ENCODE results near the gene FNBP1L.
A peak's percentile ranks its signal among the peaks of the same experiment; 100 is the strongest.

Gene FNBP1L

GRCh38 chr1:93574511-93574910 is 126.6 kb downstream of the FNBP1L start:
- Mint-ChIP-seq H3K4me1 (peaks cover 50% of the 10 kb centered on the region), H3K4me3 (no peak overlapping the region), H3K9me3 (no peaks in the 10 kb centered on the region), H3K36me3 (ENCODE audit: low read depth) (peaks cover 32% of the 10 kb centered on the region), H3K27me3 (ENCODE audit: low read depth, poor library complexity) (no peaks in the 10 kb centered on the region), H3K27ac (peak overlapping the region; percentile 64)
- TF ChIP-seq, protein P1, sequence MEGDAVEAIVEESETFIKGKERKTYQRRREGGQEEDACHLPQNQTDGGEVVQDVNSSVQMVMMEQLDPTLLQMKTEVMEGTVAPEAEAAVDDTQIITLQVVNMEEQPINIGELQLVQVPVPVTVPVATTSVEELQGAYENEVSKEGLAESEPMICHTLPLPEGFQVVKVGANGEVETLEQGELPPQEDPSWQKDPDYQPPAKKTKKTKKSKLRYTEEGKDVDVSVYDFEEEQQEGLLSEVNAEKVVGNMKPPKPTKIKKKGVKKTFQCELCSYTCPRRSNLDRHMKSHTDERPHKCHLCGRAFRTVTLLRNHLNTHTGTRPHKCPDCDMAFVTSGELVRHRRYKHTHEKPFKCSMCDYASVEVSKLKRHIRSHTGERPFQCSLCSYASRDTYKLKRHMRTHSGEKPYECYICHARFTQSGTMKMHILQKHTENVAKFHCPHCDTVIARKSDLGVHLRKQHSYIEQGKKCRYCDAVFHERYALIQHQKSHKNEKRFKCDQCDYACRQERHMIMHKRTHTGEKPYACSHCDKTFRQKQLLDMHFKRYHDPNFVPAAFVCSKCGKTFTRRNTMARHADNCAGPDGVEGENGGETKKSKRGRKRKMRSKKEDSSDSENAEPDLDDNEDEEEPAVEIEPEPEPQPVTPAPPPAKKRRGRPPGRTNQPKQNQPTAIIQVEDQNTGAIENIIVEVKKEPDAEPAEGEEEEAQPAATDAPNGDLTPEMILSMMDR (IDR thresholded peaks at IDR 0.05): no peak
- DNase-seq: no peak

DNA sequence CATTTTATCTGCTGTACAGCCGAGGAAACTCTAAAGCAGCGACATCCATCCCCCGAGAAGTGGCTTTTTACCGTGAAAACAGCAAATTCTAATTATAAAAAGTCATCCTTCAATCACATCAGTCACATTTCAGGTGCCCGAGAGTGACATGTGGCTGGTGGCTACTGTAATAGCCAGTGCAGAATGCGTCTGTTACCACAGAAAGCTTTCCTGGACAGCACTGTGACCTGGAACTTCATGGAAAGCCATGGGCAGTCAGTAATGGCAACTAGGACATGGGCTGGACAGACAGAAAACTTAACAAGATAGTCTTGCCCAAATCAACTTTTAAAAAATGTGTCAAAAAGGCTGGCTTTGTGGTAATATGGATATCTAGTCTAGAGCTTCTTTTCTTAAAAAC is 127.1 kb downstream of the FNBP1L start:
- TF ChIP-seq, protein P1 (IDR thresholded peaks at IDR 0.05): no peak
- H3K27me3 Mint-ChIP-seq (ENCODE audit: low read depth, poor library complexity): no peaks in the 10 kb centered on the region
- peaks cover 31% of the 10 kb centered on the region for H3K36me3 Mint-ChIP-seq (ENCODE audit: low read depth)
- H3K4me1 Mint-ChIP-seq: peaks cover 55% of the 10 kb centered on the region
- H3K4me3 Mint-ChIP-seq: no peak overlapping the region
- H3K27ac Mint-ChIP-seq: peak overlapping the region; percentile 91
- no peak for DNase-seq
- no peaks in the 10 kb centered on the region for H3K9me3 Mint-ChIP-seq

DNA sequence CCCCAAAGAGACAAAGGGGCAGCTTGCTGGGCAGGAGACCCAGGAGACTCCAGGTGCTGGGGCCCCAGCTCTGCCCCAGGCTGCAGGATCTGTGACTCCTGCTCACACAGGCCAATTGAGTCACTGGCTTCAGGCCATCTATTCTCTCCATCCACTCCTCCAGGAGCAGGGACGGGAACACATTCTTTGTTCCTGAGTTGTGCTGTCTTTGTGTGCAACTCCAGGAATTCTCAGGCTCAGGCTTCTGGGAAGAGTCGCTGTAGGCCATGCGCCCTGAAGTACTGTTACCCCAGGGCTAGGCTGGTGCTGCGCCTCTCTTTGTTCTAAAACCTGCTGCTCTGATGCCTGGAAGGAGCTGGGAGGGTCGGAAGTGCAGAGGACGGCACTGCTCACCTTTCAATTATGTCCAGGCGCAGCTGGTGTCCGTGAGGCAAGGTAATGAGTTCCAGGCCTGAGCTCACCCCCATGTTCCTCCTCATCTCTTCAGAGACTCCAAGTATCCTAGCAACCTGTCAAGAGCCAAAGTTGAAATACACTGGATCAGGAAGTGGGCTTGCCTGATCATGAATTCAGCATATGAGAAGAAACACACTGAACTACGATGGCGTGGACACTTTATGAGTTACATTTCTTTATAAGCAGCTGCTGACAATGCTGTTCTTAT is 127.8 kb downstream of the FNBP1L start:
- no peak overlapping the region for H3K4me3 Mint-ChIP-seq
- H3K4me1 Mint-ChIP-seq: peaks cover 58% of the 10 kb centered on the region
- H3K27me3 Mint-ChIP-seq (ENCODE audit: low read depth, poor library complexity): no peaks in the 10 kb centered on the region
- no peak for DNase-seq
- H3K9me3 Mint-ChIP-seq: no peaks in the 10 kb centered on the region
- H3K36me3 Mint-ChIP-seq (ENCODE audit: low read depth): peaks cover 27% of the 10 kb centered on the region
- H3K27ac Mint-ChIP-seq: peak overlapping the region; percentile 91
- TF ChIP-seq, protein P1 (IDR thresholded peaks at IDR 0.05): no peak

DNA sequence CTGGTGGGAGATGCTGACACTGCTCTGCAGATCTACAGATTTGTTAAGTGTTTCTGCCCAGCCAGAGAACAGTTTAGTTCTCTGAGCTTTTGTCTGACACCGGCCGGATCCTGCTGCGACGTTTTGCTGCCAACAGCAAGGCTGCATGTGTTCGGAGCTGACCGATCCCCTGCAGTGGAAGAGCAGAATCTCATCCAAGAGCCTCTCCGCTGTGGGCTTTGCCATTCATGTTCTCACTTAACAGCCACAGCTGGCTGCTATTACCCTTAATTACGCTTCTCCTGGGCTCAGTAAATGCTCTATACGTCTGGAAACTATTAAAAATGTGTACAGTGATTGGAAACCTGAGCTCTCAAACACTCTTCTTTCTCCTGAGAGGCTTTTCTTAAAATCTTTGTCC is 128.4 kb downstream of the FNBP1L start:
- H3K36me3 Mint-ChIP-seq (ENCODE audit: low read depth): peaks cover 28% of the 10 kb centered on the region
- H3K4me3 Mint-ChIP-seq: no peak overlapping the region
- no peak for DNase-seq
- H3K9me3 Mint-ChIP-seq: no peaks in the 10 kb centered on the region
- no peaks in the 10 kb centered on the region for H3K27me3 Mint-ChIP-seq (ENCODE audit: low read depth, poor library complexity)
- peak overlapping the region; percentile 91 for H3K27ac Mint-ChIP-seq
- TF ChIP-seq, protein P1 (IDR thresholded peaks at IDR 0.05): no peak
- peaks cover 58% of the 10 kb centered on the region for H3K4me1 Mint-ChIP-seq

DNA sequence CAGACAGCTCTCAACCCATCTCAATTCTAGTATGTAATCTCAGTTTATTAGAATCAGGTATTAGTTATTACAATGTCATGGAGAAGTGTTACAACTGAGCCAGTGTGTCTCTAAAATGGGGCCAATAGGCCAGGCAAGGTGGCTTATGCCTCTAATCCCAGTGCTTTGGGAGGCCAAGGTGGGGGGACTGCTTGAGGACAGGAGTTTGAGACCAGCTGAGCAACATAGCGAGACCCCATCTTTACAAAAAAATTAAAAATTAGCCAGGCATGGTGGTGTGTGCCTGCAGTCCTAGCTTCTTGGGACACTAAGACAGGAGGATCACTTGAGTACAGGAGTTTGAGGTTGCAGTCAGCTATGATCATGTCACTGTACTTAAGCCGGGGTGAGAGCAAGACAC is 128.8 kb downstream of the FNBP1L start:
- H3K27ac Mint-ChIP-seq: peak overlapping the region; percentile 91
- no peaks in the 10 kb centered on the region for H3K9me3 Mint-ChIP-seq
- DNase-seq: no peak
- TF ChIP-seq, protein P1 (IDR thresholded peaks at IDR 0.05): no peak
- H3K27me3 Mint-ChIP-seq (ENCODE audit: low read depth, poor library complexity): no peaks in the 10 kb centered on the region
- peaks cover 58% of the 10 kb centered on the region for H3K4me1 Mint-ChIP-seq
- H3K36me3 Mint-ChIP-seq (ENCODE audit: low read depth): peaks cover 29% of the 10 kb centered on the region
- H3K4me3 Mint-ChIP-seq: no peak overlapping the region
